GM21723 (cell line): ENCODE data around the gene SYTL3.
"Not testable (repeated sequence)": the region's sequence is repeated elsewhere in the genome, so short reads cannot be mapped to it uniquely, and the experiment has no call there.

Experiments
- ATAC-seq: cut with Tn5 transposase; IDR thresholded peaks from one replicate; pipeline ENCODE4 v1.9.1; 2021; ENCODE audit warnings: mild to moderate bottlenecking, moderate library complexity; ENCODE audit not compliant: unreplicated experiment

Gene SYTL3

GRCh38 chr6:158661156-158661685 is 11.4 kb downstream of the SYTL3 start:
- ATAC-seq, result no peak

GRCh38 chr6:158662607-158662953 is 12.7 kb downstream of the SYTL3 start:
- no peak for ATAC-seq

GRCh38 chr6:158662954-158663624 is 13.2 kb downstream of the SYTL3 start:
- no peak for ATAC-seq

GRCh38 chr6:158663625-158664165 is 13.8 kb downstream of the SYTL3 start:
- ATAC-seq, result no peak

- ATAC-seq, result no peak
Observed at GRCh38 chr6:158665332-158665731, 15.5 kb downstream of the SYTL3 start.

- no peak for ATAC-seq
Observed at GRCh38 chr6:158666628-158667359, 16.9 kb downstream of the SYTL3 start.

GRCh38 chr6:158667360-158667981 is 17.6 kb downstream of the SYTL3 start:
- no peak for ATAC-seq

- ATAC-seq, result no peak
Observed at GRCh38 chr6:158668707-158669103, 18.9 kb downstream of the SYTL3 start.

GRCh38 chr6:158669145-158670035 is 19.5 kb downstream of the SYTL3 start:
- ATAC-seq, result no peak

- not testable (repeated sequence) for ATAC-seq
Observed at GRCh38 chr6:158672119-158672518, 22.3 kb downstream of the SYTL3 start.

GRCh38 chr6:158672726-158673125 is 22.9 kb downstream of the SYTL3 start:
- ATAC-seq, result no peak

GRCh38 chr6:158674342-158675131 is 24.7 kb downstream of the SYTL3 start:
- no peak for ATAC-seq

- ATAC-seq, result not testable (repeated sequence)
Observed at GRCh38 chr6:158677094-158677493, 27.2 kb downstream of the SYTL3 start.

- no peak for ATAC-seq
Observed at GRCh38 chr6:158677906-158678578, 28.2 kb downstream of the SYTL3 start.

GRCh38 chr6:158680015-158680414 is 30.2 kb downstream of the SYTL3 start:
- ATAC-seq, result no peak

GRCh38 chr6:158680481-158680880 is 30.6 kb downstream of the SYTL3 start:
- no peak for ATAC-seq

GRCh38 chr6:158684311-158684710 is 34.5 kb downstream of the SYTL3 start:
- ATAC-seq, result no peak

GRCh38 chr6:158684745-158685324 is 35.0 kb downstream of the SYTL3 start:
- no peak for ATAC-seq

GRCh38 chr6:158686311-158686710 is 36.5 kb downstream of the SYTL3 start:
- no peak for ATAC-seq
